HL-60 (cell line): ENCODE data around the gene TBX5.

ENCODE experiments used
- CTCF ChIP-seq: IDR thresholded peaks from one replicate; pipeline ENCODE4 v1.5.1; 2011; ENCODE audit warnings: low read length, control low read depth, inconsistent platforms; ENCODE audit not compliant: insufficient read depth
- GABPA ChIP-seq: IDR thresholded peaks from 2 replicates; pipeline ENCODE4 v1.6.1; 2012; ENCODE audit warnings: low read depth
- POLR2AphosphoS5 ChIP-seq: IDR thresholded peaks from 2 replicates; pipeline ENCODE4 v1.6.1; 2012; ENCODE audit warnings: low read depth
- REST ChIP-seq: IDR thresholded peaks from 2 replicates; pipeline ENCODE4 v1.6.1; 2012; ENCODE audit warnings: low read depth; ENCODE audit not compliant: insufficient replicate concordance

- no peak for TF ChIP-seq CTCF
- TF ChIP-seq POLR2AphosphoS5, result no peak
- no peak for TF ChIP-seq GABPA
- TF ChIP-seq REST, result no peak
Observed at GRCh38 chr12:114321524-114321923, 84.4 kb downstream of the TBX5 start.
